NT2/D1 (cell line): ENCODE measurements around the gene KCNC1.

Experiments used
- SUZ12 ChIP-seq: IDR thresholded peaks from 2 replicates; pipeline ENCODE4 v1.6.1; 2011; ENCODE audit not compliant: insufficient read length, insufficient read depth; ENCODE audit errors: extremely low read depth
- YY1 ChIP-seq: IDR thresholded peaks from 2 replicates; pipeline ENCODE4 v1.6.1; 2011; ENCODE audit not compliant: insufficient read length, insufficient read depth
- ZNF274 ChIP-seq: IDR thresholded peaks from 2 replicates; pipeline ENCODE4 v1.6.1; 2011; ENCODE audit warnings: mild to moderate bottlenecking, low read depth, low read length

- TF ChIP-seq YY1 (no peak), SUZ12 (no peak), ZNF274 (no peak)
These were observed 46.5 kb upstream of the KCNC1 start for GRCh38 chr11:17687946-17688670.
